NB4 (cell line): ENCODE data around the gene NDUFS6.
"Not testable (repeated sequence)": the region's sequence is repeated elsewhere in the genome, so short reads cannot be mapped to it uniquely, and the experiment has no call there.

Source experiments
- DNase-seq: peaks from one replicate; pipeline ENCODE4 v3.0.0; 2010; ENCODE audit warnings: low read depth
- H3K4me3 ChIP-seq: one replicate; pipeline ENCODE4 v1.5.1; 2011; ENCODE audit warnings: mild to moderate bottlenecking, low read depth, low read length, moderate library complexity
- CTCF ChIP-seq: IDR thresholded peaks from one replicate; pipeline ENCODE4 v1.5.1; 2012; ENCODE audit warnings: low read depth, low read length
- MAX ChIP-seq: IDR thresholded peaks from 2 replicates; pipeline ENCODE4 v1.6.1; 2011; ENCODE audit warnings: low read depth, low read length
- MYC ChIP-seq: IDR thresholded peaks from 2 replicates; pipeline ENCODE4 v1.6.1; 2011; ENCODE audit warnings: low read depth, low read length
- POLR2A ChIP-seq: IDR thresholded peaks from 2 replicates; pipeline ENCODE4 v1.6.1; 2011; ENCODE audit warnings: mild to moderate bottlenecking; ENCODE audit not compliant: insufficient read length; ENCODE audit errors: extremely low read depth

Gene NDUFS6

GRCh38 chr5:1842004-1842819 is 41.0 kb downstream of the NDUFS6 start:
- H3K4me3 ChIP-seq = no peak overlapping the region
- DNase-seq = no peak
- TF ChIP-seq CTCF = no peak

- not testable (repeated sequence) for DNase-seq, H3K4me3 ChIP-seq
Observed at GRCh38 chr5:1843761-1844160, 42.6 kb downstream of the NDUFS6 start.

- TF ChIP-seq MAX (no peak), CTCF (no peak), POLR2A (no peak), MYC (no peak)
- no peak overlapping the region for H3K4me3 ChIP-seq
- DNase-seq = no peak
Observed at GRCh38 chr5:1844708-1845436, 43.7 kb downstream of the NDUFS6 start.

- TF ChIP-seq MAX (no peak), CTCF (no peak), MYC (no peak), POLR2A (no peak)
- H3K4me3 ChIP-seq = no peak overlapping the region
- DNase-seq = no peak
Observed at GRCh38 chr5:1845696-1846095, 44.5 kb downstream of the NDUFS6 start.

GRCh38 chr5:1846583-1846982 is 45.4 kb downstream of the NDUFS6 start:
- H3K4me3 ChIP-seq = no peak overlapping the region
- DNase-seq = no peak
- TF ChIP-seq POLR2A = no peak
- no peak for TF ChIP-seq MYC
- no peak for TF ChIP-seq CTCF
- TF ChIP-seq MAX = no peak

GRCh38 chr5:1847056-1847455 is 45.8 kb downstream of the NDUFS6 start:
- TF ChIP-seq CTCF (no peak), POLR2A (no peak), MAX (no peak), MYC (no peak)
- H3K4me3 ChIP-seq = no peak overlapping the region
- no peak for DNase-seq
